ENCODE data around the gene SLC28A1.

DNA sequence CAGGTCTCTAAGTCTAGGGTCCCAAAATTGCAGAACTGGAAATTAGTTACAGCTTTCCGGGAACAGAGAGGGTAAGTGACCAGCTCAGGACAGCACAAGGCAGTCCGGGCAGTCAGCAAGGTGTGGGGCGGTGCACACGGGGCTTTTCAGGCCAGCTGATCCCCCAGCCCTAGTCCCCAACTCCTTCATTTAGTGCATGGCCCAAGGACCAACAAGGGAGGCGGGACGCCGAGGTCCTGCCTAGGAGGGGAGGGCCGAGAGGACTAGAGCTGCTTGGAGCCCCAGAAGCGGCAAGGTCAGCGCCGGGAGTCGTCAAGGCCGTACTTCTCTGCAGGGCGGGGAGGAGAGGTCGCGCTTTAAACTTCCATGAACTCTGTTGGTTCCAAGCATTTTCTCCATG lies 95.2 kb downstream of the SLC28A1 start:
- TF ChIP-seq, protein P1, sequence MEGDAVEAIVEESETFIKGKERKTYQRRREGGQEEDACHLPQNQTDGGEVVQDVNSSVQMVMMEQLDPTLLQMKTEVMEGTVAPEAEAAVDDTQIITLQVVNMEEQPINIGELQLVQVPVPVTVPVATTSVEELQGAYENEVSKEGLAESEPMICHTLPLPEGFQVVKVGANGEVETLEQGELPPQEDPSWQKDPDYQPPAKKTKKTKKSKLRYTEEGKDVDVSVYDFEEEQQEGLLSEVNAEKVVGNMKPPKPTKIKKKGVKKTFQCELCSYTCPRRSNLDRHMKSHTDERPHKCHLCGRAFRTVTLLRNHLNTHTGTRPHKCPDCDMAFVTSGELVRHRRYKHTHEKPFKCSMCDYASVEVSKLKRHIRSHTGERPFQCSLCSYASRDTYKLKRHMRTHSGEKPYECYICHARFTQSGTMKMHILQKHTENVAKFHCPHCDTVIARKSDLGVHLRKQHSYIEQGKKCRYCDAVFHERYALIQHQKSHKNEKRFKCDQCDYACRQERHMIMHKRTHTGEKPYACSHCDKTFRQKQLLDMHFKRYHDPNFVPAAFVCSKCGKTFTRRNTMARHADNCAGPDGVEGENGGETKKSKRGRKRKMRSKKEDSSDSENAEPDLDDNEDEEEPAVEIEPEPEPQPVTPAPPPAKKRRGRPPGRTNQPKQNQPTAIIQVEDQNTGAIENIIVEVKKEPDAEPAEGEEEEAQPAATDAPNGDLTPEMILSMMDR (IDR thresholded peaks at IDR 0.05) = no peak
- no peak for TF ChIP-seq POLR2A (IDR thresholded peaks at IDR 0.05)
